Measurements from ENCODE around the gene XAB2. TPM values are rescaled to one million over a fixed set of nuclear protein-coding genes. Genes with fewer than 3 reads are reported as not detected.

Gene XAB2
- 42.3 TPM for total RNA-seq
- long read RNA-seq, transcript XAB2-201 (19 exons, 2,667 nt): major isoform, 20 of 44 reads
- long read RNA-seq, partial matches to known transcripts: 16 of 44 reads
- long read RNA-seq, other reads (novel, unspliced or antisense): 8 of 44 reads

GRCh38 chr19:7629347-7630054 lies at the start of gene XAB2, which contains the start of gene PET100:
Gene XAB2, minus strand, starts transcription at chr19:7629545. Its CDS starts 18 bp downstream, at chr19:7629527.
Gene PET100, plus strand, starts transcription at chr19:7629793. Its CDS starts 41 bp downstream, at chr19:7629834.
- TF ChIP-seq CTCF (IDR thresholded peaks at IDR 0.05): no peak
- Histone ChIP-seq H3K36me3 (peaks cover 32% of the 10 kb centered on the region), H3K27me3 (no peaks in the 10 kb centered on the region), H3K27ac (peak within 1 kb of the TSS; percentile 82), H3K9me3 (no peaks in the 10 kb centered on the region), H3K4me1 (peaks cover 18% of the 10 kb centered on the region), H3K4me3 (peak within 1 kb of the TSS; percentile 82)
- DNase-seq (peak; percentile 95), ATAC-seq (peak; percentile 96)
- intact Hi-C loops (cut with DNase I): no loop called here

- Histone ChIP-seq H3K36me3 (peaks cover 4% of the 10 kb centered on the region), H3K27ac (peak overlapping the region; percentile 51), H3K4me1 (peaks cover 6% of the 10 kb centered on the region), H3K9me3 (no peaks in the 10 kb centered on the region), H3K27me3 (no peaks in the 10 kb centered on the region), H3K4me3 (peak overlapping the region; percentile 34)
- intact Hi-C loops (cut with DNase I): no loop called here
- DNase-seq: peak; percentile 70
- no peak for ATAC-seq
- no peak for TF ChIP-seq CTCF (IDR thresholded peaks at IDR 0.05)
Observed at GRCh38 chr19:7677669-7678311, 48.4 kb upstream of the XAB2 start.

DNA sequence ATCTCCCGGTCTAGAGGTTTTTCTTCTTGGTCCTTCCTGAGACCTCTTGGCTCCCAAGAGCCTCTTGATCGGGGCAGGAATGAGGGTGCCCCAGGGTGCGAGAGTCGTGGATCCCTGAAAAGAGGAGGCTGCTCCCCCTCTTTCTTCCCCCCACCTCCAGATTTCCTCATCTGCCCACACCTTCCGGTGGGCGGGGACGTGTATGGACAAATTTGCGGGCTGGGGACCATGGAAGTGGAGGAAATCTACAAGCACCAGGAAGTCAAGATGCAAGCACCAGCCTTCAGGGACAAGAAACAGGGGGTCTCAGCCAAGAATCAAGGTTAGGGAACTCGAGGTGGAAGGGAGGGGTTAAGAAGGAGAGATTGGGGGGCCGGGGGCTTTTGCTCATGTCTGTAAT lies 47.5 kb upstream of the XAB2 start, which contains the start of gene MCEMP1:
MCEMP1 (plus strand) TSS at position 237 of the 400 bp plus-strand sequence; CDS start at position 268, 31 bp downstream.
- peak within 1 kb of the TSS; percentile 34 for H3K4me3 ChIP-seq
- intact Hi-C loops (cut with DNase I): no loop called here
- DNase-seq: peak; percentile 83

DNA sequence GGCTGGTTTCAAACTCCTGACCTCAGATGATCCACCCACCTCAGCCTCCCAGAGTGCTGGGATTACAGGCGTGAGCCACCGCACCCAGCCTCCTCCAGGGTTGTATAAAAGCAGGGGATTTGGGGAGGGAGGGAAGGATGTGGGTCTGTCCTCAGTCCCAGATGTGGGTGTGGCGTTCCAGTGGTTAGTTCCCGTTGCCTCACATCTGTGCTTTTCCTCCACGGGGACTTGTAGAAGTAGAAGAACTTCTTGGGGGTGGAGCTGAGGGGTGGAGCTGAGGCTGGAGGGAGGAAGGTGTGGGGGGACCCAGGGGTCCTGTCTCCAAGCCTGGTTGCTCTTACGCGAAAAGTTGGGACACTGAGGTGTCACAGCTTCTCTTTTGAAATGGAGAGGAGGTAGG lies 47.0 kb upstream of the XAB2 start:
- Histone ChIP-seq H3K27me3 (peaks cover 9% of the 10 kb centered on the region), H3K4me1 (peaks cover 6% of the 10 kb centered on the region), H3K36me3 (no peaks in the 10 kb centered on the region), H3K4me3 (peak overlapping the region; percentile 34), H3K27ac (peak overlapping the region; percentile 51), H3K9me3 (no peaks in the 10 kb centered on the region)
- intact Hi-C loops (cut with DNase I): no loop called here
- DNase-seq (peak; percentile 79), ATAC-seq (peak; percentile 42)
- no peak for TF ChIP-seq CTCF (IDR thresholded peaks at IDR 0.05)

More for the DNA sequence above, 47.5 kb upstream of the XAB2 start, which contains the start of gene MCEMP1:
- no peaks in the 10 kb centered on the region for H3K36me3 ChIP-seq
- H3K4me1 ChIP-seq: peaks cover 6% of the 10 kb centered on the region
- peak; percentile 8 for ATAC-seq
- H3K9me3 ChIP-seq: no peaks in the 10 kb centered on the region
- peak within 1 kb of the TSS; percentile 51 for H3K27ac ChIP-seq
- H3K27me3 ChIP-seq: peaks cover 8% of the 10 kb centered on the region
- TF ChIP-seq CTCF (IDR thresholded peaks at IDR 0.05): no peak

- TF ChIP-seq CTCF (IDR thresholded peaks at IDR 0.05): no peak
Observed at GRCh38 chr19:7674010-7675005, 45.0 kb upstream of the XAB2 start.

More at GRCh38 chr19:7674010-7675005, 45.0 kb upstream of the XAB2 start:
- peak; percentile 90 for DNase-seq
- no peak overlapping the region for H3K4me3 ChIP-seq
- peaks cover 12% of the 10 kb centered on the region for H3K27me3 ChIP-seq
- no peaks in the 10 kb centered on the region for H3K4me1 ChIP-seq
- intact Hi-C loops (cut with DNase I): no loop called here
- peak overlapping the region; percentile 42 for H3K27ac ChIP-seq
- peak; percentile 87 for ATAC-seq
- no peaks in the 10 kb centered on the region for H3K36me3 ChIP-seq
- no peaks in the 10 kb centered on the region for H3K9me3 ChIP-seq

All from upper lobe of right lung (tissue), 1 donor.